Choroid plexus epithelial cell (primary cell): ENCODE measurements around the gene PPL.
A peak's percentile ranks its signal among the peaks of the same experiment; 100 is the strongest.

Source experiments
- DNase-seq: peaks from one replicate; pipeline ENCODE4 v3.0.0-alpha.2; 2010; ENCODE audit warnings: low read depth
- H3K4me3 ChIP-seq: 2 replicates; pipeline ENCODE4 v1.5.1; 2011; ENCODE audit warnings: low read depth, mild to moderate bottlenecking, control low read depth, low read length, moderate library complexity
- TF ChIP-seq, protein P1 (sequence below): conservative IDR thresholded peaks from 2 replicates; pipeline ENCODE4 v1.5.1; 2011; ENCODE audit warnings: low read depth, mild to moderate bottlenecking, control low read depth, inconsistent platforms, low read length, moderate library complexity

The PPL gene

DNA sequence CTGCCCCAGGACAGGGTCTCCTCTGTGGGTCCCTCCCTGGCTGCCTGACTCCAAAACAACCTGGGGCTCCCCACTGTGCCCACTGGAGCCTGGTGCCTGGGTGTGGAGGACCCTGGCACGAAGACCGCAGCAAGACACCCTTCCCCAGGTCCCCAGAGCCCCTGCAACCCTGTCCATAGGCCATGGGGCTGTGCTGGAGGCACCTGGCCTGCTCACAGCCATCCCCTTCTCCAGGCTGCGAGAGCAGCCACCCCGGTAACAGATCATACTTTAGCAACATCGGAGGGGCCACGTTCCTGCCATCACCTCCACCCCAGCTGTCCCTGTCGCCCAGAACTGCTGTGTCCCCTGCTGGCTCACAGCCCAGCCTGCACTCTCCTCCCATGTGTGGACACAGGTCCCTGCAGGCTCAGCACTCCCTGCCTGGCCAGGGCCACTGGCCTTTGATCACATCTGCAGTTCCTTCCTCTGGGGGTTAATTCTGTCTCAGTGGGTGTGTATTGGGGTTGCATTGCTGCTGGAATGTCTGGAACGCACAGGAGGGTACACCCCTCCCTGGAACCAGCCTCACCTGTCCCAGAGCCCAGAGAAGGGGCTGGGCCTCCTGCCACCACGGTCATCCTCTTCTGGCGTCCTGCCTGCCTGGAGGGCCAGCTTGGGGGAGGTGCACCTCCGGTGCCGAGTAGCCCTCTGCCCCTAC, 12.2 kb downstream of the PPL start:
- no peak for DNase-seq
- H3K4me3 ChIP-seq: no peak overlapping the region
- TF ChIP-seq, protein P1, sequence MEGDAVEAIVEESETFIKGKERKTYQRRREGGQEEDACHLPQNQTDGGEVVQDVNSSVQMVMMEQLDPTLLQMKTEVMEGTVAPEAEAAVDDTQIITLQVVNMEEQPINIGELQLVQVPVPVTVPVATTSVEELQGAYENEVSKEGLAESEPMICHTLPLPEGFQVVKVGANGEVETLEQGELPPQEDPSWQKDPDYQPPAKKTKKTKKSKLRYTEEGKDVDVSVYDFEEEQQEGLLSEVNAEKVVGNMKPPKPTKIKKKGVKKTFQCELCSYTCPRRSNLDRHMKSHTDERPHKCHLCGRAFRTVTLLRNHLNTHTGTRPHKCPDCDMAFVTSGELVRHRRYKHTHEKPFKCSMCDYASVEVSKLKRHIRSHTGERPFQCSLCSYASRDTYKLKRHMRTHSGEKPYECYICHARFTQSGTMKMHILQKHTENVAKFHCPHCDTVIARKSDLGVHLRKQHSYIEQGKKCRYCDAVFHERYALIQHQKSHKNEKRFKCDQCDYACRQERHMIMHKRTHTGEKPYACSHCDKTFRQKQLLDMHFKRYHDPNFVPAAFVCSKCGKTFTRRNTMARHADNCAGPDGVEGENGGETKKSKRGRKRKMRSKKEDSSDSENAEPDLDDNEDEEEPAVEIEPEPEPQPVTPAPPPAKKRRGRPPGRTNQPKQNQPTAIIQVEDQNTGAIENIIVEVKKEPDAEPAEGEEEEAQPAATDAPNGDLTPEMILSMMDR: no peak

DNA sequence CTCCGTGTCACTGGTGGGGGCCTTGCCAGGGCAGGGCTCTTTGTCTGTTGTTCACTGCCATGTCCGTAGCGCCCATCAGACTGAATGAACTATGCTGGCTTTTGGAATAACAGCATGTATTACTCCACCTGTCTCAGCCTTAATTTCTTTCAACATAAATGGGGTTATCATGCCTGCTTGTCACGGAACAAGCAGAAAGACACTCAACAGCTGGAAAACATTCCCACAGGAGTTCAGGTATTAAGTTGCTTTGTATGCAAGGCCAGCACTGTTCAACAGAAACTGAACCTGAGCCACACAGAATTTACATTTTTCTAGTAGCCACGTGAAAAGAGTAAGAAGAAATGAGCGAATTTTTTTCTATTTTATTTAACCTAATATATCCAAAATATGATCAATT, 13.1 kb downstream of the PPL start:
- H3K4me3 ChIP-seq: no peak overlapping the region
- DNase-seq: no peak
- TF ChIP-seq, protein P1: no peak

DNA sequence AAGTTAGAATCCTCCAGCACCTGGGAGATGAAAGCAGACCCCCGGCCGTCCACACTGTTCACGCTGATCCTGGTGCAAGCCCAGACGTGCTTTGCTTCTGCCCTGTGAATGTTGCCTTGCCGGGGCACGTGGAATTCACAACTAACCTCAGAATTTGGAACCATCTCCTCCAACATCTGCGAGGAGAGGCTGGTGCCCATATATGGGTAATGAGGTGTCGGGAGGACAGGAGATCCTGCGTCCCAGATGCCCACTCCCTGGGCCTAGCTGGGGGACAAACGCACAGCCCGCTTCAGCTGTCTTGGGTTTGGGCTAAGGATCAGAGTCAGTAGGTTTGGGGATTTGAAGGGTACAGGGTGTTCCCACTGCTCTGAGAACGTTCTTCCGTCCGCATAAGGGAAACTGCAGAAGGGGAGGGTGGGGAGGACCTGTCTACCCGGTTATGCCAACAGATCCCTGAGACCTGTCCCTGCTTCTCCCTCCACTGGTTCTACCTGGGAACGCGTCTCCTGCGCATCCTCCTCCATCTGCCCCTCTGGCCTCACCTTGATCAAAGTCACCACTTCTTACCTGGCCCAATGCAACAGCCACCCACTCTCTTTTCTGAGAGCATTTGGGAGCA, 14.1 kb downstream of the PPL start:
- TF ChIP-seq, protein P1: no peak
- H3K4me3 ChIP-seq: no peak overlapping the region
- DNase-seq: no peak

DNA sequence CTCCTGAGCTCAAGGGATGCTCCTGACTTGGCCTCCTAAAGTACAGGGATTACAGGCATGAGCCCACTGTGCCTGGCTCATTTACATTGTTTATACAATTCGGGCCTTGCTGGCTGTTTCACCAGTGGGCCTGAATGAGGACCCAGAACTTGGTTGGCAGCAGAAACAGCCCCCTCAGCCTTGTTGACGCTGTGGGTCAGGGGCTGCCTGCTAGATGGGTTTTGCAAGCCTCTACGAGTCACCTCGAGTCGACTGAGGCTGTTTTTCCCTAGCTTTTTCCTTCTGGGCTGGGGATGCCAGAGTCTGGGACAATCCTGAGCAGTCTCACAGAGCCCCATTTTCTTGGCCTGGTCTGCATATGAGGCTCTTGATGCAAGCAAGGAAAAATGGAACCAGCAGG, 16.1 kb downstream of the PPL start:
- no peak overlapping the region for H3K4me3 ChIP-seq
- no peak for DNase-seq
- TF ChIP-seq, protein P1: no peak

DNA sequence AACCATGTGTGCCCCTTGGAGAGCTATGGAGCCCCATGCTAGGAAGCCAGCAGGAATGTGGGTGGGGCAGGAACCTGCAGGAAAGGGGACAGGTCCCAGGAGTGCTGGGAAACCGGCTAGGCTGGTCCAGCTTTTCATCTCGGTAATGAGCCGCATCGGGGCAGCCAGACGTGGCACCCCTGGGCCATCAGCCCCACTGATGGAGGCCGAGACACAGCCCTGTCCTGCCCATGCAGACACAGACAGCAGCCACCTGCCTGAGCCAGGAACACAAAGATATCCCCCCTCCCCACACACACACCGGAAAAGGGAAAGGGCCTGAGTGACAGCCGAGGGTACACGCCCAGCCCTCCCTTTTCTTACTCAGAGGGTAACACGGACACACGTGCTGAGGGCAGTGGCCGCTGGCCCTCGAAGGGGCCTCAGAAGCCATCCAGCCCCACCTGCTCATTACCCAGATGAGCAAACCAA, 18.1 kb downstream of the PPL start:
- no peak overlapping the region for H3K4me3 ChIP-seq
- TF ChIP-seq, protein P1: no peak
- DNase-seq: no peak

DNA sequence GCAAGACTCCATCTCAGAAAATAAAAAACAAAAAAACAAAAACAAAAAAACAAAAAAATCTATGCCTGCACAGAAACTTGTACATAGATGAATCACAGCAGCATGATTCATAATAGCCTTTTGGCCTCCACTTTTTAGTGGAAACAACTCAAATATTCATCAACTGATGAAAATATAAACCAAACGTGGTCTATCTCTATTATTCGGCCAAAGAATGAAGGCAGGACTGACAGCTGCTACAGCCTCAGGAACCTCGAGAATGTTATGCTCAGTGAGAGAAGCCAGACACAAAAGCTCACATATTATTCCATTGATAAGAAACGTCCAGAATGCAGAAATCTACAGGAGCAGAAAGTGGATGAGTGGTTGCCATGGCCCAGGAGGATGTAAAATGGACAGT, 19.8 kb downstream of the PPL start:
- TF ChIP-seq, protein P1: no peak
- peak; percentile 75 for DNase-seq

More for the DNA sequence above, 19.8 kb downstream of the PPL start:
- no peak overlapping the region for H3K4me3 ChIP-seq
